Fibroblast of skin of back (primary cell): ENCODE measurements around the gene FBXO31.

ENCODE experiments used
- DNase-seq: peaks from one replicate; pipeline ENCODE4 v3.0.0-alpha.2; 2013

Gene FBXO31

DNA sequence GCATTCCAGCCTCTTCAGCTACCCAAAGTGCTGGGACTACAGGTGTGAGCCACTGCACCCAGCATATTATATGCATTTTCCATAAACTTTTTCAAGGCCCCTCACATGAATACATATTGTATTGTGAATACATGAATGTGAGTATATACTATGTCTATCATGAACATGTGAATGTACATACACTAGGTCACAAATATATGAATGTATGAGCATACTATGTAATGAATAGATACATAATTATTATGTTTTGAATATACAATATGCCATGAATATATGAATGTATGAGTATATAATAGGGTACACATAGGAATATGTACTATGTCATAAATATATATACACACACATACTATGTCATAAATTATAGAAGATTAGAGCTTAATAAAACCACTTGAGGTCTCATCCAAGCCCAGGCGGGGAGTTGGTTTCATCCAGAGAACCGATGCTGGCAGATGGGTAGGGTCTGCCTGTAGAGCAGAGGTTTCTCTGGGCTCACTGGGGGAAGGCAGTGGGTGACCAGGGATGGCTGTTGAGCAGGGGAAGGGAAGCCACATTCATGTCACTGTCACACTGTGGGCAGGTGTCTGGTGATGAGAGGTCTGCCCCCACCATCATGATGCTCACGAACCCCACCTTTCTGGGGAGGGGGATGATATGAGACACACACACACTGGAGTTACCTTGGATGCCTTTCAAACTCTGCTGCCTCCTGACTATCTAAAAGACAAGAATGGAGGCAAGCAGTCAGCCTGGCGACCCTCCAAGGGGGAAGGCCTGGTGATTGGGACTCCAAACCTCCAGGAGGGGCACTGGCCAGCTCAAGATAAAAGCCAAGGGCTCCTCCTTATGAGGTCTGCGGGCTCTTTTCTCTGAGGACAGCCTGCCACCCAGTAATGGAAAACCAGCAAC lies 73.7 kb downstream of the FBXO31 start:
- DNase-seq = no peak

DNA sequence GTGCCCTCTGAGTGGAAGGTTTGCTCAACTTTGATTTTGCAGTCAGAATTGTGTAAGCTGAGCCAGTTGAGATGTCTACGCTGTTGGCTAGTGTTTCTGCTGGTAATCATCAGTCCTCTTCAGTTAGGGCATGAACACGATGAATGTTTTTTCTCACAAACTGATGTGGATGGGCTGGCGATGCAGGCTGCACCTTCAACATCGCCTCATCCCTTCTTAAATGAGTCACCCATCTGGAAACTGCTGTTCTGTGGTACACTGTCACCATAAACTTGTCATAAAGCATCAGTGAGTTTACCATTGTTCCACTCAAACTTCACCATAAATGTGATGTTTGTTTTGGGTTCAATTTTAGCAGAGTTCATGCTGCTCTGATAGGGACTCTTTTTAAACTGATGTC lies 74.8 kb downstream of the FBXO31 start:
- DNase-seq = no peak

GRCh38 chr16:87306516-87306915 lies 77.1 kb downstream of the FBXO31 start:
- no peak for DNase-seq

- peak; percentile 84 for DNase-seq
Measured at GRCh38 chr16:87305505-87306391, 77.8 kb downstream of the FBXO31 start.

DNA sequence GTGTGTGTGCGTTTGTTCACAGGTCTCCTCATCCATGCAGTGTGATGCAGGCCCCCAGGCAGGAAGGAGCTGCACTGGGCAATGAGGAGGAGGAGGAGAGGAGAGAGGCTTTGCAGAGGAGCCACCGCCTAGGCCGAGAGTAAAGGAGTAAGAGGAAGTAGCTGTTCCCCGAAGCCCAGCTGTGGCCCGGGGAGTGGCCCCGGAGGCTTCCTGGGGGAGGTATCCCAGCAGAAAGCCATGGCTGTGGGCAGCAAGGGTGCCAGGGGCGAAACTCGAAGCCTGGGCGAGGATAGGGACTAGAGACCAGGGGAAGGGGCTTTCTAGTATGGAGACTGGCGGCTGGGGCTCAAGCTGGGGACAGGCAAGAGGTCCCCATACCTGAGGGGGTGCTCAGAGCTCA lies 78.6 kb downstream of the FBXO31 start:
- DNase-seq = no peak

DNA sequence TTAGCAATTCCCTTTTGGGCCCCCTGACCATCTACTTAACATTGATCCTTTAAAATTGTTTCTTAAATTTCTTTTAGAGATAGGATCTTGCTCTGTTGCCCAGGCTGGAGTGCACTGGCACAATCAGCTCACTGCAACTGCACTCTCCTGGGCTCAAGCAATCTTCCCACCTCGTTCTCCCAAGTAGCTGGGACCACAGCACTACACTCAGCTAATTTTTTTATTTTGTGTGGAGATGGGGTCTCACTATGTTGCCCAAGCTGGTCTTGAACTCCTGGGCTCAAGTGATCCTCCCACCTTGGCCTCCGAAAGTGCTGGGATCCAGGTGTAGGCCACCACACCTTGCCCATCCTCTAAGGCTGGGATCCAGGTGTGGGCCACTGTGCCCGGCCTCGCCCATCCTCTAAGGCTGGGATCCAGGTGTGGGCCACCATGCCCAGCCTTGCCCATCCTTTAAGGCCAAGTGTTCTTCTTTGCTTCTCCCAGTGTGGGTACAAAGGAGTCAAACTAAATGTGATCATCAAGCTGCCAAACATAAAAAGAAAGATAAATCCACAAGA lies 79.5 kb downstream of the FBXO31 start:
- DNase-seq = no peak

DNA sequence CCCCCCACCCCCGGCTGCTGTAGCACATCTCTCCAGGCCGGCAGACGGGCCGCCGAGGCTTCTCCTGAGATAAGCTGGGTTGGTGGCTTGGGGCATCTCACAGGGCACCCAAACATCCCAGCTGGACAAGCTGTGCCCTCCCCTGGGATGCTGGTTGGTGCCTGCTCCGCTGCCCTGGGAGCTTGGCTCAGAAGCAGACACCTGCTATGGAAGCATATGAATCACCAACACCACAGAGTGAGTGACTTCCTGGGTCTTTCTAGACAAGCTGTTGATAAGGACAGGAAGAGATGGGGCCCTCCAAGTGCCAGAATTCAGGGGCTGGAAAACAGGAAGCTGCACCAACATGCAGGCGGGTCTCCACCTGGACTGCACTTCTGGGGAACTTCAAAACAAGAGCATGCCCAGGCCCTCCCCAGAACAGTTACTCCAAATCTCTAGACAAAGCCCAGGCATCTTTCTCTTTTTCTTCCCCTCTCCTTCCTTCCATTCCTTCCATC lies 80.1 kb downstream of the FBXO31 start:
- DNase-seq = no peak

- DNase-seq = no peak
Measured at GRCh38 chr16:87298857-87299465, 84.6 kb downstream of the FBXO31 start.

GRCh38 chr16:87297918-87298631 lies 85.5 kb downstream of the FBXO31 start:
- DNase-seq = peak; percentile 30

DNA sequence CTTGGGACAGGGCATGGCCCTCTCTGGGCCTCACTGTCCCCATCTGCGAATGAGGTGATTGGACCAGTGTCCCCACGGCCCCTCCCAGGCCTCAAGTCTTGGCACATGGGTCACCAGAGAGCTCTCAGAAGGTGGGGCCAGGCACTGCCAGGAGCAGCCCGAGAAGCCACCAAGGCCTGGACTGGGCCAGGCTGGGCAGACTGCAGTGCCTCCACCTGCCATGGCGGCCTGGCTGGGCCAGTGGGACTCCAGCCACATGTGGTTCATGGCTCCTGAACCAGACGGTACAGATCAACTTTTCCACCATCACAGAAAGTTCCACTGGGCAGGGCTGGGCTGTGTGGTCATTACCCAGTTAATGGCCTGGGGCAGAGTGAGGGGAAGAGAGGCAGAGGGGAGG lies 86.2 kb downstream of the FBXO31 start:
- no peak for DNase-seq

- no peak for DNase-seq
Measured at GRCh38 chr16:87295661-87296531, 87.7 kb downstream of the FBXO31 start.

DNA sequence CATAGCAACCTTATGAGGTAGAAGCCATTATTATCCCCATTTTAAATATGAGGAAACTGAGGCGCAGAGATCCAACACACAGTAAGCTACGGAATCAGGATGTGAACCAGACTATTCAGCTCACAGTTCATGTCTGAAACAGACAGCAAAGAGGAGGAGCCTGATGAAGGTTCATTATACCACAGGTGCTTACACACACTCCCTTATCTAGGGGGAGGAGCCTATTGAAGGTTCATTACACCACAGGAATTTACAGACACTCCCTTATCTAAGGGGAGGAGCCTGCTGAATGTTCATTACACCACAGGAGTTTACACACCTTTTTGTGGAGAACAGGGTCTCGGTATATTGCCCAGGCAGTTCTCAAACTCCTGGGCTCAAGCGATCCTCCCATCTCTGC lies 88.3 kb downstream of the FBXO31 start:
- DNase-seq = no peak

GRCh38 chr16:87293990-87294389 lies 89.6 kb downstream of the FBXO31 start:
- no peak for DNase-seq

GRCh38 chr16:87291944-87292343 lies 91.6 kb downstream of the FBXO31 start:
- no peak for DNase-seq

GRCh38 chr16:87288753-87289362 lies 94.7 kb downstream of the FBXO31 start:
- DNase-seq = peak; percentile 42

- no peak for DNase-seq
Measured at GRCh38 chr16:87286839-87287626, 96.5 kb downstream of the FBXO31 start.

DNA sequence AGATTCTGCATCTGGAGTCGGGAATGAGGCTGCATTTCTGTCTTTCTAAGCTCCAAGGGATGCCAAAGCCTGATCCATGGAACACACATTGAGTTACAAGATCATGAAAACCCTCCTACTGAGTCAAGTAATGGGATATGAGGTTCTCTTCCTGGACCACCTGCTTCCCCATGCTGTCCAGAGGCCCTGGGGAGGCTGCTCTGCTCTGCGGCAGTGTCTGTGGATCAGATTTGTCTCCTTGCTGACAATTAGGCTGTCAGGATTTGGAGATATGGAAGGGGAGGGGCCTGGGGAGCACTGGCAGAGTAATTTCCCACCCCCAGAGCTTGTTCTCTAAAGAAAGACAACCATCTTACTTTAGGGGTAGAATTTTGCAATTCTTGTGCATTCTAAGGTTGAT lies 99.4 kb downstream of the FBXO31 start:
- no peak for DNase-seq

GRCh38 chr16:87279094-87279658 lies 104.4 kb downstream of the FBXO31 start:
- no peak for DNase-seq
